ENCODE results near the gene PHLDB2. TPM values are rescaled to one million over a fixed set of nuclear protein-coding genes. Genes with fewer than 3 reads are reported as not detected.
A peak's percentile ranks its signal among the peaks of the same experiment; 100 is the strongest.

Gene PHLDB2
- total RNA-seq, 1 experiment from 2014 or later, result 102 TPM

GRCh38 chr3:111937871-111938270 is 78.8 kb downstream of the PHLDB2 start:
- peaks cover 88% of the 10 kb centered on the region for H3K36me3 ChIP-seq
- H3K27ac ChIP-seq, result no peak overlapping the region
- DNase-seq, result no peak
- H3K27me3 ChIP-seq, result no peaks in the 10 kb centered on the region
- H3K4me1 ChIP-seq, result peaks cover 36% of the 10 kb centered on the region
- H3K4me3 ChIP-seq, result no peak overlapping the region
- H3K9me3 ChIP-seq (replicated peaks), result no peaks in the 10 kb centered on the region

- Histone ChIP-seq H3K4me3 (no peak overlapping the region), H3K27me3 (no peaks in the 10 kb centered on the region), H3K27ac (no peak overlapping the region), H3K9me3 (replicated peaks) (no peaks in the 10 kb centered on the region), H3K4me1 (peaks cover 31% of the 10 kb centered on the region), H3K36me3 (peaks cover 85% of the 10 kb centered on the region)
- DNase-seq, result no peak
Observed at GRCh38 chr3:111939873-111940272, 80.8 kb downstream of the PHLDB2 start.

GRCh38 chr3:111943533-111943932 is 84.5 kb downstream of the PHLDB2 start:
- Histone ChIP-seq H3K9me3 (replicated peaks) (no peaks in the 10 kb centered on the region), H3K27ac (no peak overlapping the region), H3K27me3 (no peaks in the 10 kb centered on the region), H3K36me3 (peaks cover 87% of the 10 kb centered on the region), H3K4me3 (no peak overlapping the region), H3K4me1 (peaks cover 8% of the 10 kb centered on the region; the same call in 1 of the 2 replicates)
- DNase-seq, result no peak

DNA sequence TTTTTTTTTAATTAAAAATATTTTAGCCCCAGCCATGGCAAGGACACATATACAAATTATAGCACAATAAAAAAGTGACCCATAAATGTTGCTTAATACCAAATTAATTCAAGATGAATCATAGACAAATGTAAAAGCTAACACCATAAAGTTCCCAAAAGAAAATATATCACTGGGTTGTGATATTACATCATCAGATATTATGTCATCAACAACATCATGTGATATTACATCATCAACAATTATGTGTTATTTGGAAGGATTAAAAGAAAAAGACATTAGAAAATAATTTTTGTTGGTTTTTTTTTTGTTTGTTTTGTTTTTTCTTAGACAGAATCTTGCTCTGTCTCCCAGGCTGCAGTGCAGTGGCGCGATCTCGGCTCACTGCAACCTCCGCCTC is 85.3 kb downstream of the PHLDB2 start:
- no peaks in the 10 kb centered on the region for H3K27me3 ChIP-seq
- no peak overlapping the region for H3K4me3 ChIP-seq
- H3K9me3 ChIP-seq (replicated peaks), result no peaks in the 10 kb centered on the region
- H3K4me1 ChIP-seq, result peaks cover 5% of the 10 kb centered on the region; the same call in 1 of the 2 replicates
- H3K27ac ChIP-seq, result no peak overlapping the region
- peaks cover 87% of the 10 kb centered on the region for H3K36me3 ChIP-seq
- DNase-seq, result no peak

DNA sequence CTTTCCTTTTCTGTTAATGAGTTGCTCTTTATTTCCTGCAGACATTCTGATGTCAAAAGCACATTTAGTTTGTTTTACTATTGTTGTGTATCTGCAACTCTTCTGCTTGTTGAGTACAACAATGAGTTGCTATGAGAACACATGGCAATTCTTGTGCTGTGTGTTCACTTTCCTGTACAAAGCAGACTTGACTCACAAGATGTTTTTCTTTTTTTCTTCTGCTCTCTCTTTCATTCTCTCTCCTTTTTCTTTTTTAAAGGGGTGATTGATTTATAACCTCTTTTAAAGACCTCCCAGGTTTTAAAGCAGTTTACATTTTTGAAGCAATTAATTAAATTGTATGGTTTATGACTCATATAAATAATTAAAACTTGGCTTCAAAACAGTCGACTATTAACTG is 88.2 kb downstream of the PHLDB2 start:
- Histone ChIP-seq H3K36me3 (peaks cover 79% of the 10 kb centered on the region), H3K9me3 (replicated peaks) (no peaks in the 10 kb centered on the region), H3K4me3 (no peak overlapping the region), H3K27me3 (no peaks in the 10 kb centered on the region), H3K4me1 (no peaks in the 10 kb centered on the region), H3K27ac (no peak overlapping the region)
- DNase-seq, result no peak

DNA sequence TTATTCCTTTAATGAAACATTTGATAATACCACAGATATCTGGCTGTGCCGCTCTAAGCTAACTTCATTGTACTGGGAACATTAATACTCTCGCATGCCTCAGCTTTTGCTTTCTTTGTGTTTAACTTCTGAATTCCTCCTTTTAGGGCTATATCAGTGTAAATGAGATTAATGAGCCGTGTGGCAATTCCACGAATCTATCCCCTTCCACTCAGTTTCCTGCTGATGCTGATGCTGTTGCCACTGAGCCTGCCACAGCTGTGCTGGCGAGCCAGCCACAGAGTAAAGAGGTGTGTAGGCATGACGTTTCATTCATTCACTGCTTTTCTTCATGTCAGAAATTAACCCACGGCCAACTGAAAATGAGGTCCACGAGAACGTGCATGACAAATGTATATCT is 89.7 kb downstream of the PHLDB2 start:
- Histone ChIP-seq H3K27ac (no peak overlapping the region), H3K36me3 (peaks cover 78% of the 10 kb centered on the region)
- no peak for DNase-seq

DNA sequence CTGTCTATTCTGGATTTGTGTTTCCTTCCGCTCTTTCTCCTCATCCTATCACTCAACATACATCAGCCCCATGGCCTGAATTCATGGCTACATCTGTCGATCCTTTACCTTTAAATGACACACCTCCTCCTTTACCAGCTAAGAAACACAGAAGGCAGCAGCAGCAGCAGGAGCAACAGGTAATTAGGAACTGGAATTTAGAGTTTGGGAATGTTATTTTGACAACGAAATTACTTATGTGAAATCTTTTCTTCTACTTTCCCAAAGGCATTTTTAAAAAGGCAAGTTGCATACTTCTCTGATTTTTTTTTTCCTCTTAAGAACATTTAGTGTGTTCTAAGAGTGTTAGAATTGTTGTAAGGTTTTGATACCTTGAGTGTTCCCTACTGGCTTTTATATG is 90.6 kb downstream of the PHLDB2 start:
- no peaks in the 10 kb centered on the region for H3K4me1 ChIP-seq
- no peak overlapping the region for H3K27ac ChIP-seq
- H3K9me3 ChIP-seq (replicated peaks), result no peaks in the 10 kb centered on the region
- H3K4me3 ChIP-seq, result no peak overlapping the region
- H3K36me3 ChIP-seq, result peaks cover 79% of the 10 kb centered on the region
- H3K27me3 ChIP-seq, result no peaks in the 10 kb centered on the region
- DNase-seq, result no peak

More for the DNA sequence above, 89.7 kb downstream of the PHLDB2 start:
- Histone ChIP-seq H3K4me3 (no peak overlapping the region), H3K4me1 (no peaks in the 10 kb centered on the region), H3K27me3 (no peaks in the 10 kb centered on the region), H3K9me3 (replicated peaks) (no peaks in the 10 kb centered on the region)

DNA sequence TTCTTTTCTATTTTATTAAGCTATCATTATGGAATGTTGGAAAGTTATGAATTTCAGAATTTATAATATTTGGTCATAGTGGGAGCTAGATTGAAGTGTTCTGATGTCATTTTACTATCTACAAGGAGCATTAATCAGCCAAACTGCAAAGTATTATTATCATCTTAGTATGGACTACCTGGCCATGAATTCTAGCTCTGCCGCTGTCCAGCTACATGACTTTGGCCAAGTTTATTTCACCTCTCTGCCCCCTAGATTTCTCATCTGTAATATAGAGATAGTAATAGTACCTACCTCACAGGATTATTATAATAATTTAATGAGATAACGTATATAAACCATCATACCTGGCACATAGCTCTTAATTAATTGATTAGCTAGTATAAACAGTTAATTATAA is 92.0 kb downstream of the PHLDB2 start:
- Histone ChIP-seq H3K9me3 (replicated peaks) (no peaks in the 10 kb centered on the region), H3K27me3 (no peaks in the 10 kb centered on the region), H3K4me1 (peaks cover 2% of the 10 kb centered on the region; the same call in 1 of the 2 replicates), H3K36me3 (peaks cover 73% of the 10 kb centered on the region), H3K4me3 (no peak overlapping the region), H3K27ac (no peak overlapping the region)
- DNase-seq, result no peak

DNA sequence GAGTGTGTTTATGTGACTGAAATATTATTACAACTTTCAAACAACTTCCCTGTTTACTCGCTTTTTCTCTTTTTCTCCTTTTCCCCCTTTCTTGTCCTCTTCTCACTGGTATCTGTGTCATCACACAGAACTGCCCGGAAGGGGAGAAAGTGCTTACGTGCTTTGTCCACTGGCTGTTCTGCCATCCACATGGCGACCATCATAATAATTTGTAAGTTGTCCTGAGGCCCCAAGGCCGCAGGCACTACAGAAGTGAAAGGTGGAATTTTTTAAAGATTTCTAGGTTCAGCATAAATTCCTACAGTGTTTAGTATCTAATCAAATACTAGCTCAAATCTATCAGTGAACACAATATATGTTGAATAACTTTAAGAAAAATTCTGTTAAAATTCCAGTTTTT is 93.0 kb downstream of the PHLDB2 start:
- H3K4me1 ChIP-seq, result peaks cover 13% of the 10 kb centered on the region
- no peak overlapping the region for H3K27ac ChIP-seq
- no peak for DNase-seq
- H3K9me3 ChIP-seq (replicated peaks), result no peaks in the 10 kb centered on the region
- peaks cover 63% of the 10 kb centered on the region for H3K36me3 ChIP-seq
- no peaks in the 10 kb centered on the region for H3K27me3 ChIP-seq
- H3K4me3 ChIP-seq, result no peak overlapping the region

DNA sequence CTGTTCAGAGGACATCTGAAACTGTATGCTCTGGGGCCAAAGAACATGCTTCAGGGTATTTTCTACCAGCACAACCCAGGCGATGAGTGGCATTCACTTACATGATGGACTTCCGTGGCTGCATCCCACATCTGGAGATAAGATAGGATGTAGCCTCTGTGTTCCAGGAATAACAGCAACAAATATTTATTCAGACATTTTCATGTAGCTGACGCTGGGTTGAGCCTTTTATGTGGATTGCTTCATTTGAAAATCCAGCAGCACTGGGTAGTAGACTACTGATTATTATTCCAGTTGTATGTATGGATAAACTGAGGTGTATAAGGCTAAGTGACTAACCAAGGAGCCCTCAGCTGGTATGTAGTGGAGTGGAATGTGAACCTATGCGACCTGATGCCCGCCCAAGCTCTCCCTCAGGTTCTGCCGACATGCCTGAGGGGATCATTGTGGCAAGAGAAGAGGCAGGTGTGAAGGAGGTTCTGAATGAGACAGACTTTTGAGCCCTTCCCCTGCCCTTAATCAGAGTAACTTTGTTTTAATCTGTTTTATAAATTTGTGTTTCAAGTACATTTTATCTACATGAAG is 93.9 kb downstream of the PHLDB2 start:
- Histone ChIP-seq H3K27me3 (no peaks in the 10 kb centered on the region), H3K4me3 (no peak overlapping the region)
- DNase-seq, result no peak

GRCh38 chr3:111954228-111954990 is 95.3 kb downstream of the PHLDB2 start:
- Histone ChIP-seq H3K9me3 (replicated peaks) (no peaks in the 10 kb centered on the region), H3K27me3 (no peaks in the 10 kb centered on the region), H3K27ac (no peak overlapping the region), H3K4me3 (no peak overlapping the region), H3K36me3 (peaks cover 63% of the 10 kb centered on the region), H3K4me1 (peaks cover 24% of the 10 kb centered on the region)
- no peak for DNase-seq

More for the DNA sequence above, 93.9 kb downstream of the PHLDB2 start:
- Histone ChIP-seq H3K36me3 (peaks cover 63% of the 10 kb centered on the region), H3K9me3 (replicated peaks) (no peaks in the 10 kb centered on the region), H3K27ac (no peak overlapping the region), H3K4me1 (peaks cover 20% of the 10 kb centered on the region)

GRCh38 chr3:111955876-111956275 is 96.8 kb downstream of the PHLDB2 start:
- Histone ChIP-seq H3K27me3 (no peaks in the 10 kb centered on the region), H3K4me1 (peaks cover 24% of the 10 kb centered on the region), H3K27ac (peak overlapping the region; percentile 81), H3K9me3 (replicated peaks) (no peaks in the 10 kb centered on the region), H3K4me3 (no peak overlapping the region), H3K36me3 (peaks cover 62% of the 10 kb centered on the region)
- no peak for DNase-seq

DNA sequence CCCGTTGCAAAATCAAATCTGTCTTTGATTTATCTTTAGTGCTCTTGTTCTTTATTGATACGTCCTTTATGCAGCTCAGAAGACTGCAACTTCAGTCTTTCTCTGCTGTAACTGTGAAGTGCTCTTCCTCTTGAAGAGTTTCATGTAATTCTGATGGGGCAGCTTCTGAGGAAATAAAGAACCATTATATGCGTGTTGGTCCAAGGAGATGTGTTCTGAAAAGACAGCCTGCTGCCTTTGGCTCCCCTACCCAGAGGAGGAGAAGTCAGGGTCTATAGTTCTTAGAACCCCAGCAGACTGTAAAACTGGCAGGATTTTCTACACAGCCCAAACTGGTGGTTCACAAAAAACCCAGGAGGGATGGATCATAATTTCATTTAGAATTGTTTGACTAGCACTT is 97.4 kb downstream of the PHLDB2 start:
- no peaks in the 10 kb centered on the region for H3K27me3 ChIP-seq
- H3K36me3 ChIP-seq, result peaks cover 62% of the 10 kb centered on the region
- no peak overlapping the region for H3K4me3 ChIP-seq
- peak overlapping the region; percentile 81 for H3K27ac ChIP-seq
- no peak for DNase-seq
- H3K9me3 ChIP-seq (replicated peaks), result no peaks in the 10 kb centered on the region
- peaks cover 24% of the 10 kb centered on the region for H3K4me1 ChIP-seq

DNA sequence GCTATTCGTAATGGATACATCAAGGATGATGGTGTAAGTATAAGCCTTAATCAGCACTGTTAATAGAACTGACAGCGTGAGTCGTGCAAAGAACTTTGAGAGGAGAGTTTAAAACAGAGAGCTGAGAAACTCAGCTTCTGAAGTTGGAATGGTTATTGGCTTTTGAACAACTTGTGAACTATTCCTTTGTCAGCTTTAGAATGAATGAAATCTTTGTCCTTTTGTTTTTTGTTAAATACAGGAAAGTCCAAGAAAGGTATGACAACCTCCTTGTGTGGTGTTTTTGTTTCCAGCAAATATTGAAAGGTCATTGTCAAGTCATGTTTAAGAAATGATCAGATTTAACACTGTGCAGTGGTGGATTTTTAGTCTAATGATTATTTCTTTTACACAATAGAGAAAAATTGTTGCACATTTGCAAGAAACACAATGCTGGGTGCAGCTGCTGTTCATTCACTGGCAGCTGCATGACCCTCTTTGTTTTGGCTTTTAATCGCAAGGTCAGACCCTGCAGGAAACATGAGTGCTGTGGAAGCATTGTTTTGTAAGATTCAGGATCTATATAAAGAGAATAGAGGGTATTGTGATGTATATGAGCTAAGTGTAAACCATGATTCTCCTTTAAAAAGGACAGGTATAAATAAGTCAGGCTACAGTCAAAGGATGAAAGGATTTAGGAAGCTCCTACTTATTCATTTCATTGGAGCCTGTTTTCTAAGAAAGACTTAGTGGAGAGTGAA is 98.1 kb downstream of the PHLDB2 start:
- peaks cover 24% of the 10 kb centered on the region for H3K4me1 ChIP-seq
- H3K36me3 ChIP-seq, result peaks cover 60% of the 10 kb centered on the region
- H3K4me3 ChIP-seq, result no peak overlapping the region
- peak overlapping the region; percentile 81 for H3K27ac ChIP-seq
- DNase-seq, result peak; percentile 68 to 87
- no peaks in the 10 kb centered on the region for H3K27me3 ChIP-seq
- H3K9me3 ChIP-seq (replicated peaks), result no peaks in the 10 kb centered on the region

Measured in SJCRH30 (cell line).